KMS-11 (cell line): ENCODE measurements around the gene UBQLN1.

Experiments
- H2AFZ ChIP-seq: fragments of 200-600 bp; sonication (generic); 2 replicates; pipeline ENCODE4 v1.6.1; 2016; ENCODE audit warnings: antibody characterized with exemption, mixed run types, low read depth
- H3K27ac ChIP-seq: fragments of 200-600 bp; sonication (generic); 2 replicates; pipeline ENCODE4 v1.6.1; 2016; ENCODE audit warnings: mild to moderate bottlenecking, mixed run types
- H3K27me3 ChIP-seq: fragments of 200-600 bp; sonication (generic); 2 replicates; pipeline ENCODE4 v1.6.1; 2017; ENCODE audit warnings: mild to moderate bottlenecking, low read depth, mixed run types, moderate library complexity; ENCODE audit not compliant: insufficient read depth
- H3K36me3 ChIP-seq: fragments of 200-600 bp; sonication (generic); 2 replicates; pipeline ENCODE4 v1.6.1; 2017; ENCODE audit warnings: mild to moderate bottlenecking, mixed run types; ENCODE audit not compliant: insufficient read depth
- H3K4me1 ChIP-seq: fragments of 200-600 bp; sonication (generic); 2 replicates; pipeline ENCODE4 v1.6.1; 2016; ENCODE audit warnings: mild to moderate bottlenecking, low read depth, mixed run types; ENCODE audit not compliant: poor library complexity, severe bottlenecking
- H3K4me2 ChIP-seq: fragments of 200-600 bp; sonication (generic); 2 replicates; pipeline ENCODE4 v1.7.0; 2016; ENCODE audit warnings: mild to moderate bottlenecking, mixed run types
- H3K4me3 ChIP-seq: fragments of 200-600 bp; sonication (generic); IDR thresholded peaks from 2 replicates; pipeline ENCODE4 v1.6.1; 2017; ENCODE audit warnings: low read depth, low read length, mixed read lengths; ENCODE audit not compliant: insufficient read depth
- H3K79me2 ChIP-seq: fragments of 200-600 bp; sonication (generic); 2 replicates; pipeline ENCODE4 v1.6.1; 2016; ENCODE audit warnings: low read depth, mixed run types; ENCODE audit not compliant: insufficient read depth
- H3K9ac ChIP-seq: fragments of 200-600 bp; sonication (generic); 2 replicates; pipeline ENCODE4 v1.6.1; 2016; ENCODE audit warnings: mild to moderate bottlenecking, mixed run types
- H4K20me1 ChIP-seq: fragments of 200-600 bp; sonication (generic); 2 replicates; pipeline ENCODE4 v1.6.1; 2016; ENCODE audit warnings: mild to moderate bottlenecking, mixed run types; ENCODE audit not compliant: insufficient read depth
- CTCF ChIP-seq: fragments of 200-600 bp; sonication (generic); conservative IDR thresholded peaks from 2 replicates; pipeline ENCODE4 v1.6.1; 2017; ENCODE audit warnings: low read depth, mild to moderate bottlenecking, antibody characterized with exemption, low read length, moderate library complexity, mixed read lengths

The UBQLN1 gene

DNA sequence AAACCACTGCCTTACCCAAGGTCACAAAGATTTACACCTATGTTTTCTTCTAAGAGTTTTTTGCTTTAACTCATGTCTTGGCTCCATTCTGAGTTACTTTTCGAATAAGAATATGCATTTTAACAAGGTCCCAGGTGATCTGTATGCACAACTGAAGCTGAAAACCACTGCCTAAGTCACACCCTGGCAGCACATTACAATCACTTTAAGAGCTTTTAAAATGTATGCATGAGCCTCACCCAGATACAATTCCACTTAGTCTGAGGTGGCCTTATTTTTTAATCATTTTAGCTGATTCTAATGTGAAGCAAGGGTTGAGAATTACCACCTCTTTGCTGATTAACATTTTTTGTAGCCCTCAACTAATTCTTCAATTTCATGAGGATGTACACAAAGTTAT is 55.3 kb downstream of the UBQLN1 start:
- Histone ChIP-seq H3K4me2 (no peak overlapping the region), H3K79me2 (no peaks in the 10 kb centered on the region), H3K4me1 (no peaks in the 10 kb centered on the region), H3K36me3 (no peaks in the 10 kb centered on the region; the same call in 1 of the 2 replicates), H3K9ac (no peak overlapping the region), H3K4me3 (no peak overlapping the region), H2AFZ (no peak overlapping the region), H3K27ac (no peak overlapping the region), H3K27me3 (no peaks in the 10 kb centered on the region), H4K20me1 (no peaks in the 10 kb centered on the region)
- TF ChIP-seq CTCF, result no peak

DNA sequence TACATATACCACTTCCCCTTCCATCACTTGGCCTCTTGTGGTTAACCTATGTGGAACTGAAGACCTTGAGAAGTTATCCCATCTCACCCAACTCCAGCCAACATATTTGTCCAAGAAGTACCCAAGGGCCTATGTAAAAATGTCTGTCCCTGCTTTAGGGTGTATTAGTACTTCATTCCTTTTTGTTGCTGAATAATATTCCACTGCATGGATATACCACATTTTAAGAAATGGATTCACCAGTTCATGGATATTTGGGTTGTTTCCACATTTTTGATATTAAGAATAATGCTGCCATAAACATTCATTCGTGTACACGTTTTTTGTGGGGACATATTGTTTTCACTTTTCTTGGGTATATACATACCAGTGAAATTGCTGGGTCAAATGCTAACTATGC is 56.2 kb downstream of the UBQLN1 start:
- H3K27me3 ChIP-seq, result no peaks in the 10 kb centered on the region
- H3K4me1 ChIP-seq, result no peaks in the 10 kb centered on the region
- H2AFZ ChIP-seq, result no peak overlapping the region
- no peaks in the 10 kb centered on the region; the same call in 1 of the 2 replicates for H3K36me3 ChIP-seq
- H3K9ac ChIP-seq, result no peak overlapping the region
- TF ChIP-seq CTCF, result no peak
- H3K4me3 ChIP-seq, result no peak overlapping the region
- no peaks in the 10 kb centered on the region for H3K79me2 ChIP-seq
- H4K20me1 ChIP-seq, result no peaks in the 10 kb centered on the region
- H3K27ac ChIP-seq, result no peak overlapping the region
- H3K4me2 ChIP-seq, result no peak overlapping the region

DNA sequence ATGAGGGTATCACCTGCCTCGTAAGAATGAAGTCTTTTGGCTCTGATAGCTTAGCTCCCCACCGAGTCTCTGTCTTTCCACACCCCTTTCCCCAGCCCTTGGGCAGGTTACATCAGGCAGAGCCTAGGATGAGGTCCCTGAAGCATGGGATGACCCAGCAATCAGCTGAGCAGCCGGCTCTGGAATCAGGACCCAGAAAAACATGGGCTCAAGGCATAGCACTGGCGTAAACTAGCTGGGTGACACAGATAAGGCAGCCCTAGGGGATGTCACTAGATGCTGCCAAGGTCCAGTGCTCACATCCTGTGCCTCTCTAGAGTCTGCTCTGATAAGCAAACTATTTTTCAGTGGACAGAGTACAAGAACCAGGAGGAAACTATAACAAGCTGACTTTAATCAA is 58.2 kb downstream of the UBQLN1 start:
- Histone ChIP-seq H3K27me3 (no peaks in the 10 kb centered on the region), H3K4me2 (no peak overlapping the region), H3K79me2 (no peaks in the 10 kb centered on the region), H3K9ac (no peak overlapping the region), H3K36me3 (no peaks in the 10 kb centered on the region), H3K27ac (no peak overlapping the region), H3K4me1 (no peaks in the 10 kb centered on the region), H3K4me3 (no peak overlapping the region), H4K20me1 (no peaks in the 10 kb centered on the region), H2AFZ (no peak overlapping the region)
- TF ChIP-seq CTCF, result no peak

DNA sequence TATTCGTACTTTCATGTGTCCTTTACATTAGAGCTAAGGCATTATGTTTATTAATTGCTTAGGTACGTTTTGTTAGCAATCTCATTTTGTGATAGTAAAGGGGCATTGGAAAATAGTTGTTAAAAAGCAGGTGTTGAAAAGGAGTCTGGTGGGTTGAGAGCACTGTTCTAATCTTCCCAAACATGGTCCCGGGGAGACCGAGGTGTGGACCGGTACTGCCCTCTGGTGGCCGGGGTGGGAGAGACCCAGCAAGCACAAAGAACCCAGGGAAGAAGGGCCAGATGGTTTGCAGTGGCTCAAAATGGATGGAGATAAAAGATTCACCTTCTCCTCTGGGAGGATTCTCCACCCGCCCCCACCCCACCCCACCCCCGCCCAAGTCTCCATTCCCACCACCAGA is 58.7 kb downstream of the UBQLN1 start:
- Histone ChIP-seq H4K20me1 (no peaks in the 10 kb centered on the region), H3K27ac (no peak overlapping the region), H3K9ac (no peak overlapping the region), H3K36me3 (no peaks in the 10 kb centered on the region), H3K4me2 (no peak overlapping the region), H3K79me2 (no peaks in the 10 kb centered on the region), H3K4me1 (no peaks in the 10 kb centered on the region), H3K27me3 (no peaks in the 10 kb centered on the region), H3K4me3 (no peak overlapping the region), H2AFZ (no peak overlapping the region)
- peak; percentile 77 for TF ChIP-seq CTCF
